GM21390 (cell line): Measurements from ENCODE around the gene DHX58.

Experiments
- ATAC-seq: cut with Tn5 transposase; IDR thresholded peaks from one replicate; pipeline ENCODE4 v1.9.1; 2021; ENCODE audit not compliant: unreplicated experiment

Gene DHX58

DNA sequence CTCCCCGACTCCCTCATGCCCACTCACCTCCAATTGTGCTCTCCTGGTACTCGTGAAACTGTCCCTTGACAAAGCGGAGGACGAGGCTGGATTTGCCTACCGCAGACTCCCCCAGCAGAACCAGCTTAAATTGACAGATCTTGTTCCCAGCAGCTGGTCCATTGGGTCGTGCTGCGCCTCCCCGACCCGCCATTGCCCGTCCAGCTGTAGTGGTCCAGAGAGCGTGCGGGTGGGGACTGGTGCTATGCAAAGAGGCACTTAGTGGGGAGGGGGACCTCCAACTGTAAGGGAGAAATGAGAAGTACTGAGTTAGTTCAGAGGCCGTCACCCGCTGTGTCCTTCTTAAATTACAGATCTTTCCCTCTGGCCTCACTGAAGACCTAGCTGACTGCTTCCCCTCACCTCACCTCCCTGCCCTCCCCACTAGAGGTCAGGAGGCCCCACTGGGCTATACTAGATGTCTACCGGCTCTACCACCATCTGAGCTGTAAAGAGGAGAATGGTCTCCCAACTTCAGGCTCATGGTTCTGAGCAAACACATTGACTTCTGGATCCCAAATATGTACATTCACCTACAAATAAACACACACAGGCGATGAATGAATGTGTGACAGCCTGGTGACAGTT, 17.9 kb upstream of the DHX58 start:
- ATAC-seq: no peak

GRCh38 chr17:42129109-42129837, 16.8 kb upstream of the DHX58 start:
- ATAC-seq: no peak

DNA sequence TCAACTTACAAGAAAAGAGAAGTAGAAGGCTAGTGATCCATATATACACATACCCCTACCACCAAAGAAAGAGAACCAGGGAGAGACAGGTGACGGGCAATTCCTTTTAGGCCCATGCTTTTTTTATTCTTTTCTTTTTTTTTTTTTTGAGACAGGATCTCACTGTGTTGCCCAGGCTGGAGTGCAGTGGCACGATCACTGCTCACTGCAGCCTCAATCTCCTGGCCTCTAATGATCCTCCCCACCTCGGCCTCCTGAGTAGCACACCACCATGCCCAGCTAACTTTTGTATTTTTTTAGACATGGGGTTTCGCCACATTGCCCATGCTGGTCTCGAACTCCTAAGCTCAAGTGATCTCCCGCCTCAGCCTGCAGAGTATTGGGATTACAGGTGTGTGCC, 14.9 kb upstream of the DHX58 start:
- no peak for ATAC-seq

DNA sequence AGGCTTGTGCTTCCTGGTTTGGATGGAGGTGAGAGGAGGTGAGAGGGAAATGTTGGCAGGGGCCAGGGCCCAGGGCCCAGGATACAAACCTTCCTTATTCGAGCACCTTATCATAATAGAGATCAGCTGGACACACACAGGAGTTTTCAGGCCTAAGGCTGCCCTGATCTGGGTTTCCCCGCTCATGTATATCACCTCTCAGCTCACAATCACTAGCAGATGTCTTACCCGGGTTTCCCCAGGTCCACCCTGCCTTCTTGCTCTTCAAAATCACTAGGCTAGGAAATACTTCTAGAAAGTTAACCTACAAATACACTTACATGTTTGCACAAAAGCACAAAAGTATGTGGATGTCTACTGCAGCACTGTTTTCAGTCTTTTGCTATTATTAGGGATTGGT, 14.3 kb upstream of the DHX58 start:
- ATAC-seq: no peak

DNA sequence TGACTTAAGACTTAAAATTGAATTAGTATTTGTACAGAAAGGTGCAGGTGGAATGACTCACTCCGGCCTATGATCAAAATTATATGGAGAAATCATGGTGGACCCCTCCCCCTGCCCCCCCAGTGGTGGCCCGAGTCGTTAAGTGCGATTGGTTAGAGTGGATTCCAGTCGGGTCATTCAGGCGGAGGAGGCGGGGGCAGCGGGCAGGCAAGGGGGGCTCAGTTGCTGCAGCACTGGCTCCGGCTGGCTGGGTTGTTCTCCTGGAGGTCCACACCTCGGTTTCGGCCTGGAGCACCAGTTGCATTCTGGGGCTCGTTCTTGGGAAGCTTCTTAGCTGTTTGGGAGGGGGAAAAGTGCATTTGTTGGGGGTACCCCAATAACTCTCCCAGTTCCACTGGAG, 13.1 kb upstream of the DHX58 start:
- ATAC-seq: no peak

DNA sequence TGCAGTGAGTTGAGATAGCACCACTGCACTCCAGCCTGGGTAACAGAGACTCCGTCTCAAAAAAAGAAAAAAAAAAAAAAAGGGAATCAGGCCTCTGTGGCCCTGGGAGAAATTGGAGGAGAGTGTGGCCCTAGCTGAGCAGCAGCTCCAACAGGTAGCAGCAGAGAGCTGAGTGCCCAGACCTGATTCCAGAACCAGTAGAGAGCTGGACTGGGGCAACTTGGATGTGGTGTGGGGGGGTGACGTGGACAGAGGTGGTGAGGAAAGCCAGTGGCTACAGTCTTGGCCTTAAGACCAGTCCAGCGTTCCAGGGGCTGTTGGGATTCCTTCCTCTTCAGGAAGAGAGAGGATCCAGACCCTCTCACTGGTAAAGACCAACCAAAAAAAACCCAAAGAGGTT, 11.7 kb upstream of the DHX58 start:
- no peak for ATAC-seq

- ATAC-seq: no peak
These were observed 10.1 kb upstream of the DHX58 start, which contains the start of gene HSPB9 for GRCh38 chr17:42122371-42123303. HSPB9 (plus strand) TSS chr17:42122804; CDS start chr17:42122851, 47 bp downstream.

GRCh38 chr17:42120770-42121769, 8.6 kb upstream of the DHX58 start, which contains the start of gene KAT2A:
KAT2A (minus strand) TSS chr17:42121367; CDS start chr17:42121304, 63 bp downstream.
- ATAC-seq: peak; percentile 67

DNA sequence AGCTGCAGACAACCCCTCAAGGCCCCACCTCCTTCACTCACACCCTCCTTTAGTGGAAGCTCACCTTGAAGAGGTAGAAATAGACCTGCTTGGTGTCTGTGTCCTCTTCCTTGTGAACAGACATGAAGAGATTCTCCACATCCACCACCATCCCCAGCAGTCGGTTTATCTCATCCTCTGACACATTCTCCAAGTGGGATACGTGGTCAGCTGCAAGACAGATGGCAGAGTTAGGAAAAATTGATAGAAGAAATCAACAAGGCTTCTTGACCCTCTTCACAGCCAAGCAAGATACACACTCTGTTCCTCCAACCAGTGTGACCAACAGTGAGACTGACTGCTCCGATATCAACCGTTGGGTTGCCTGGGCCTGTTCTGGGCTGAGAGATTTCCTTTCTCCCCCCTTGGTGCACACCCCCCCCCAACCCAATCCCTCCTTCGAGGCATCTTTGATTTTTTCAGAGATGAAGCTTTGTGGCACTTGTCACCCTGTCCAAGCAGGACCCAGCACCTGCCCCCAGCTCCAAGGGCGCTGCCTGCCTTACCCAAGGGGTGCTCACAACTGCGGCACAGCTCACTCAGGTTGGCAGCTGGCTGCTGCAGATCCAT, 7.8 kb upstream of the DHX58 start:
- no peak for ATAC-seq

- no peak for ATAC-seq
These were observed 6.8 kb upstream of the DHX58 start for GRCh38 chr17:42119301-42119700.

GRCh38 chr17:42118545-42118944, 6.0 kb upstream of the DHX58 start:
- no peak for ATAC-seq

- ATAC-seq: no peak
These were observed 5.6 kb upstream of the DHX58 start for GRCh38 chr17:42118126-42118510.

DNA sequence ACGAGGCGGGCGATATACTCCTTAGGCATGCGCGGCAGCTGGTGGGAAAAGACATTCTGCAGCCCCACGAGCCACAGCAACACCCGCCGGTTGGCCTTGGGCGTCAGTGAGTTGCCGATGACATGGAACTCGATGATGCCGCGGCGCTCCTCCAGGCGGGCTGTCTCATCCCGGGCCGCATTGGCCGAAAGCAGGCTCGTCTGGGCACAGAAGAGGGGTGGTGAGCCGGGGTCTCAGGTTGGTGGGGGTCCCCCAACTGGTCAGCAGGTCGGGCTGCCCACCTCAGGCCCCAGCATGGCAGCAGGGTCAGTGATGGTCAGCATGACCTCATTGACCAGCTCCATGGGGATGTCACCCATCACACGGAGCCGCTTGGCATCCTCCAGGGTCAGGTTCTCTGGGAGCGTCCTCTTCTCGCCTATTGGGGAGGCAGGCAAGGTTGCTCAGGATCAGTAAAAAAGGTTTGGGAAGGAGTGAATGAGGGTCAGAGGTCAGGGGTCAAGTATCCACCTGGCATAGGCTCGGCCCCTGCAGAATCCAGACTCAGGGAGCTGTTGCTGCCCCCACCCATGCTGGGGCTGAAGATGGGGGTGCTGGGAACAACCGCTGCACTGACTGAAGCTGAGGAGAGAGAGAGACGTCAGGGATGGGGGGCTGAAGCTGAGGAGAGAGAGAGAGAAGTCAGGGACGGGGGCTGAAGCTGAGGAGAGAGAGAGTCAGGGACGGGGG, 5.0 kb upstream of the DHX58 start:
- no peak for ATAC-seq

DNA sequence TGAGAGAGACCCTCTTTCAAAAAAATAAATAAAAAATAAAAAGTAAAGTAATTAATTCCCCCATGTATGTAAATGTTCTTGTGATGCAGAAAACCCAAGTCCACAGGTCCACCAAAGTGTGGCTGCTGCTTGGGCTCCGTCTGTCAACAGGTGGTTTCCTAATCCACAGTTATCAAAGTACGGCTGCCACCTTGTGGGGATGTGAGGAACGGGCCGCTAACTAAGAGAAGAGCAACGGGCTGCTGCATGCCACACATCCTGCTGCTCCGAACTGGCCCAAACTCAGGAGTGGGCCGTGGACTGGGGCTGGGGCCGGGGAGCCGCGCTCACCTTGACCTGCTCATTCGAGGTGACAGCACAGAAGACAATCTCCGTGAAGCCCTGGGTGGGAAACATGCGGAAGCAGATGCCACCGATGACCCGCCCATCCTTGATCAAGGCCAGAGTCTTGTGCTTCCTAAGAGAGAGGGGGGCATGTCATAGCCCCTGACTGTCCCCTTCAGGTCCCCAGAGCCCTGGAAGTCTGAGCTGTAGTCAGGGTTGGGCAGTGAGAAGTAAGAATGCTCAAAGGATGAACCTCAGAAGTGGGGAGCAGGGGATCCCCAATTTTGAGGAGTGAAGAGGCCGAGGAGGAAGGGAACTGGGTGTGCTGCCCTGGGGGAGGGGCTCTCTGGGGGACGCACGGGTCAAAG, 4.3 kb upstream of the DHX58 start:
- no peak for ATAC-seq

- ATAC-seq: no peak
These were observed 1.6 kb upstream of the DHX58 start for GRCh38 chr17:42114118-42114517.

- ATAC-seq: no peak
These were observed 967 bp upstream of the DHX58 start for GRCh38 chr17:42113293-42114069.

GRCh38 chr17:42111871-42112551, 503 bp downstream of the DHX58 start:
- no peak for ATAC-seq
